Peyer's patch (tissue), 4 donors: ENCODE measurements around the gene MCM7. TPM values are rescaled to one million over a fixed set of nuclear protein-coding genes. Genes with fewer than 3 reads are reported as not detected.
A peak's percentile ranks its signal among the peaks of the same experiment; 100 is the strongest.

Experiments used
- DNase-seq, 3 donors: peaks; one replicate each; pipeline ENCODE4 v3.0.0-alpha.2; 2017 to 2019
- H3K27ac ChIP-seq, 4 donors: fragments of 200-600 bp; sonication (generic); one replicate each; pipeline ENCODE4 v1.5.1; 2016 to 2019
- H3K27me3 ChIP-seq, 2 donors: fragments of 200-600 bp; sonication (generic); one replicate each; pipeline ENCODE4 v1.5.1; 2019
- H3K36me3 ChIP-seq, 3 donors: fragments of 200-600 bp; sonication (generic); one replicate each; pipeline ENCODE4 v1.5.1; 2016 to 2019
- H3K4me1 ChIP-seq, 4 donors: fragments of 200-600 bp; sonication (generic); one replicate each; pipeline ENCODE4 v1.5.1; 2016 to 2019
- H3K4me3 ChIP-seq, 4 donors: fragments of 200-600 bp; sonication (generic); 1 replicate in 3 of 4; 2 replicates in 1 of 4; pipeline ENCODE4 v1.5.1; 2016 to 2019; ENCODE audit warnings: mild to moderate bottlenecking in 1 of 4
- H3K9me3 ChIP-seq, 4 donors: fragments of 200-600 bp; sonication (generic); one replicate each; pipeline ENCODE4 v1.5.1; 2016 to 2019; ENCODE audit warnings: mild to moderate bottlenecking in 1 of 4
- POLR2A ChIP-seq, 2 donors: fragments of 450-650 bp; IDR thresholded peaks; one replicate each; pipeline ENCODE4 v1.5.1; 2017; ENCODE audit warnings: antibody characterized with exemption in 2 of 2, mild to moderate bottlenecking in 2 of 2, moderate library complexity in 2 of 2
- total RNA-seq, 4 donors: library from RNA; depleted of rRNA; stranded (reverse); fragments of >200 nt; gene quantifications; one replicate each; pipeline ENCODE4 v1.1.0, GENCODE V29; 2016
- TF ChIP-seq, protein P1 (sequence below), 6 experiments: fragments of 450-650 bp in 4 of 6; fragments of 200-600 bp in 2 of 6; sonication (generic) in 1 of 6; IDR thresholded peaks; one replicate each; pipeline ENCODE4 v1.5.1; 2017 to 2019; ENCODE audit warnings: antibody characterized with exemption in 6 of 6, mild to moderate bottlenecking in 3 of 6, moderate library complexity in 1 of 6

MCM7 gene
- total RNA-seq, 4 donors from 2014 or later: 42.4 to 139 (median 60.8) TPM

DNA sequence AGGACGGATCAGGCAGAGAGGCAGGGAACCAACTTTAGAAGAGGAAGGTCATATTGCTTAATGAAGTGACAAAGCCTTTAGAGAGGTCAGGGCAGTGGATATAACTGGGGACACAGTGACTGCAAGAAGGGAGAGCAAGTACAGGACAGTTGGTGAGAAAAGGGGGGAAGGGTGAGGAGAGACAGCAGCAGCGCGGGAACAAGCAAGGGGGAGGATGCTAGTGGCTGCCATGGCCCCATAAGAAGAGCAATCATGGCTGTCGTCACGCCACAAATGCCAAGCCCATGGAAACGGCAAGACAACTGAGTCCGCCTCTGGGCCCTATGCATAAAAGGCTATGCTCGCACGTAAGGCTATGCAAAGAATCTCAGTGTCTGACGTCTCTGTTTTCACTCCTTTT is 28.7 kb downstream of the MCM7 start:
- Histone ChIP-seq H3K27me3 (no peaks in the 10 kb centered on the region), H3K4me1 (peaks cover 0 to 14% (median 0%) of the 10 kb centered on the region in 4 donors), H3K27ac (no peak overlapping the region), H3K9me3 (peaks cover 0 to 25% (median 11%) of the 10 kb centered on the region in 4 donors), H3K36me3 (peaks cover 5 to 87% (median 14%) of the 10 kb centered on the region in 3 donors), H3K4me3 (no peak overlapping the region)
- no peak for DNase-seq
- no peak for TF ChIP-seq POLR2A (IDR thresholded peaks at IDR 0.05)
- TF ChIP-seq, protein P1, sequence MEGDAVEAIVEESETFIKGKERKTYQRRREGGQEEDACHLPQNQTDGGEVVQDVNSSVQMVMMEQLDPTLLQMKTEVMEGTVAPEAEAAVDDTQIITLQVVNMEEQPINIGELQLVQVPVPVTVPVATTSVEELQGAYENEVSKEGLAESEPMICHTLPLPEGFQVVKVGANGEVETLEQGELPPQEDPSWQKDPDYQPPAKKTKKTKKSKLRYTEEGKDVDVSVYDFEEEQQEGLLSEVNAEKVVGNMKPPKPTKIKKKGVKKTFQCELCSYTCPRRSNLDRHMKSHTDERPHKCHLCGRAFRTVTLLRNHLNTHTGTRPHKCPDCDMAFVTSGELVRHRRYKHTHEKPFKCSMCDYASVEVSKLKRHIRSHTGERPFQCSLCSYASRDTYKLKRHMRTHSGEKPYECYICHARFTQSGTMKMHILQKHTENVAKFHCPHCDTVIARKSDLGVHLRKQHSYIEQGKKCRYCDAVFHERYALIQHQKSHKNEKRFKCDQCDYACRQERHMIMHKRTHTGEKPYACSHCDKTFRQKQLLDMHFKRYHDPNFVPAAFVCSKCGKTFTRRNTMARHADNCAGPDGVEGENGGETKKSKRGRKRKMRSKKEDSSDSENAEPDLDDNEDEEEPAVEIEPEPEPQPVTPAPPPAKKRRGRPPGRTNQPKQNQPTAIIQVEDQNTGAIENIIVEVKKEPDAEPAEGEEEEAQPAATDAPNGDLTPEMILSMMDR (IDR thresholded peaks at IDR 0.05): no peak

DNA sequence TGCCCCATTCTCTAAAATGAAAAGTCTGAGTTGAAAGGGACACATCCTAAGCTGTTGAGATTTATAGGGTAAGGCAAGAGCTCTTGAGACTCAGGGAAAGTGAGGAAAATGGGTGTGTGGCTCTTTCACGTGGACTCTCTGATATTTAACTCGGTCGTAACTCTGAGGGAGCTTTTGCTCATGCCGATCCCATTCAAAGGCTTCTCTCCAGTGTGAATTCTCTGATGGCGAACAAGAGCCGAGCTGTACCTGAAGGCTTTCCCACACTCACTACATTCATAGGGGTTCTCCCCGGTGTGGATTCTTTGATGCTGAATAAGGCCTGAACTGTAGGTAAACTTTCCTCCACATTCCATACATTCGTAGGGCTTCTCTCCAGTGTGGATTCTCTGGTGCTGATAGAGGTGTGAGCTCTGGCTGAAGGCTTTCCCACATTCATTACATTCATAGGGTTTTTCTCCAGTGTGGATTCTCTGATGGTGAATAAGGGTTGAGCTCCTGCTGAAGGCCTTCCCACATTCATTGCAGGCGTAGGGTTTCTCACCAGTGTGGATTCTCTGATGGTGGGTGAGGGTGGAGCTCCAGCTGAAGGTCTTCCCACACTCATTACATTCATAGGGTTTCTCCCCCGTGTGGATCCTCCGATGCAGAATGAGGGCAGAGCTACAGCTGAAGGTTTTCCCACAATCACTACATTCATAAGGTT is 30.0 kb downstream of the MCM7 start:
- TF ChIP-seq, protein P1 (IDR thresholded peaks at IDR 0.05): no peak
- no peak for TF ChIP-seq POLR2A (IDR thresholded peaks at IDR 0.05)
- Histone ChIP-seq H3K4me1 (peaks cover 0 to 2% (median 0%) of the 10 kb centered on the region in 4 donors), H3K27ac (no peak overlapping the region), H3K4me3 (no peak overlapping the region), H3K27me3 (no peaks in the 10 kb centered on the region), H3K36me3 (peaks cover 5 to 76% (median 14%) of the 10 kb centered on the region in 3 donors), H3K9me3 (peaks cover 0 to 25% (median 11%) of the 10 kb centered on the region in 4 donors)
- DNase-seq: no peak

DNA sequence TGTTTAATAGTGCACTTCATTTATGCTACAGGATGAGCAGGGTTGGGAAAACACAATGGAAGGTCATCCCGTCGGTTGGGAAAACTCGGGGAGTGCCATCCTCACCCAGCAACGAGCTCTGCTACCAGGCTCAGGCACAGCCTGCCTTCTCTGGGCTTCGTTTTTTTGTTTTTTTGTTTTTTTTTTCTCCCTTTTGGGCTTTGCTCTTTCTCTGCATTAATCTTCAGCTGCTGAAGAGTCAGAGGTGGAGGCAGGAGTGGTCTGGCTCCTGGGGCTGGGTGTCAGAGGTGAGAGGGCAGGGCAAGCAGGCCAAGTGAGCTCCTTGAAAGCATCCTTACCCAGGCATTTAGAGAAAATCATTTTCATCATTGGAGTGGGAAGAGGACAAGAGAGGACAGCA is 31.2 kb downstream of the MCM7 start:
- no peak overlapping the region for H3K4me3 ChIP-seq
- TF ChIP-seq, protein P1 (IDR thresholded peaks at IDR 0.05): no peak
- no peak for TF ChIP-seq POLR2A (IDR thresholded peaks at IDR 0.05)
- H3K27me3 ChIP-seq: no peaks in the 10 kb centered on the region
- no peak for DNase-seq
- peaks cover 5 to 65% (median 14%) of the 10 kb centered on the region in 3 donors for H3K36me3 ChIP-seq
- H3K4me1 ChIP-seq: peaks cover 0 to 8% (median 0%) of the 10 kb centered on the region in 4 donors
- H3K9me3 ChIP-seq: peaks cover 0 to 25% (median 11%) of the 10 kb centered on the region in 4 donors
- H3K27ac ChIP-seq: no peak overlapping the region

DNA sequence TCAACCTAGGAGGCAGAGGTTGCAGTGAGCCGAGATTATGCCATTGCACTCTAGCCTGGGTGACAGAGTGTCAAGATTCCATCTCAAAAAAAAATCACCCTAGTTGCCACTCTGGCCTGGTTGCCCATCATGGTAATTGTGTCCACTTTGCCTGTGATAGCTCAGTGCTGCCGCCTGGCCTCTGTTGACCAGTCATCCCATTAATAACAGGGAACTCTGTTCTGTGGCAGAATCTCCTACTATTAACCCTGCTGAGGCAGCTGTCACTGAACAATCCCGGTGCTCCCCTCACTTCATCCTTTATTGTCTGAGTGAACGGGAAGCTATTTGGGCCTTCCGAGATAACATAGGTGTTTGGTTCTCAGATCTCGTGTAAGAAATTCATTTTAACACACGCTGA is 34.2 kb downstream of the MCM7 start:
- peaks cover 0 to 8% (median 0%) of the 10 kb centered on the region in 4 donors for H3K4me1 ChIP-seq
- no peaks in the 10 kb centered on the region for H3K27me3 ChIP-seq
- no peak overlapping the region for H3K27ac ChIP-seq
- DNase-seq: no peak
- TF ChIP-seq, protein P1 (IDR thresholded peaks at IDR 0.05): no peak
- peaks cover 4 to 58% (median 5%) of the 10 kb centered on the region in 3 donors for H3K36me3 ChIP-seq
- H3K9me3 ChIP-seq: peaks cover 0 to 13% (median 9%) of the 10 kb centered on the region in 4 donors
- no peak overlapping the region for H3K4me3 ChIP-seq

DNA sequence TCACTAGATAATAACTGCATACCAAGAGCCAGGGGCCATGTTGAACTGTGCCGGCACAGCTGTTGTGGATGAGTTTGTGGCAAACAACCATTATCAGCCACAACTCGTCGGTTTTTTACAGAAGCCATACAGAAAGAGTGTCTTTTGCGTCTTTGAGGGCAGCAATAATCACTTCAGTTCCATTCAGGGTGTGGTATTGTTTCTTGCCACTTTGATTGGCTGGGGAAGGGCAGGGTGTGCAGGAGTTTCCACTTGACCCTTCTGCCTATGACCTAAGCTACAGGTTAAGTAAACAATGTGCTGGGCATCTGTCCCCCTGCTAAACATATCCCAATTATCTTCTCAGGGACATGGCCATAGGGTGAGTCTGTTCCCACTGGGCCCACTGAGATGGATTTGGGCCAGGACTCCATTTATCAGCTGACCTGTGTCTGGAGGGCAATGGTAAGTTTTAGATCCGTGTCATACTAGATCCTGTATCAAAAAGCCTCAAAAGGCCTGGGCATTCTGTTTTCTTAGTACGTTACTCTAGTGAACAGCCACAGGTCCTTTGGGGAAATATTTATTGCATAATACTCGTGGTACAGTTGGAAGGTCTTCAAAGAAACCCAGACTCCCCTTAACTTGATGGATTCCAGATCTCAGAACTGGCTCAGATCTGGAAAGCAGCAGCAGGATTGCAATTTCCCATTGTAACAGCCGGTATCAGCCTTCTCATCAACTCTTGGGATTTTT is 35.6 kb downstream of the MCM7 start:
- H3K36me3 ChIP-seq: peaks cover 0 to 56% (median 0%) of the 10 kb centered on the region in 3 donors
- TF ChIP-seq, protein P1 (IDR thresholded peaks at IDR 0.05): no peak
- TF ChIP-seq POLR2A (IDR thresholded peaks at IDR 0.05): no peak
- DNase-seq: no peak

More for the DNA sequence above, 35.6 kb downstream of the MCM7 start:
- peak overlapping the region in 2 of 4 donors; percentile 21 to 32 for H3K27ac ChIP-seq
- no peaks in the 10 kb centered on the region for H3K27me3 ChIP-seq
- H3K9me3 ChIP-seq: peaks cover 0 to under 1% (median under 1%) of the 10 kb centered on the region in 4 donors
- no peak overlapping the region for H3K4me3 ChIP-seq
- peaks cover 0 to 8% (median 0%) of the 10 kb centered on the region in 4 donors for H3K4me1 ChIP-seq
